ENCODE results near the gene GK2.

DNA sequence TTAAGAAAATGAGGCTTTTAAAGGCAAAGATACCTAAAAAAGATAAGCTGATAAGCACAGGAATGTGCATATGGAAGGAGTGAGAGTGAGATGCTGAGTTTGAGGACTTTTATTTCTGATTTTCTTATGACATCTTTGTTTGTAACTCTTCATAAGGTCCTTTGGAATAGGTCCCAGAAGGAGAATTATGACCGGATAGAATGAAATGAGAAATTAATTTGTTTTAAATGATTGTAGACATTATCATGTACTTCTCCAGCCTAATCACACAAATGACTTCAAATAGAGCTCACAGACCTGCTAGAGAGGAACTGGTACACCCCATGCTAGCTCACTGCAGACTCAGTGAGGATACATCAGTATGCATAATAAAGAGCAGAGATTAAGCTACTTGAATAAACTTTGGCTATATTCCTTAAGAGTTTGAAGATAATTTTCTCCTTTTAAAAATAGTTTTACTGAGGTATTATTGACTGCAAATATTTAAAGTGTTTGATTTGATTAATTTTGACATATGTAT lies 5.6 kb downstream of the GK2 start:
- TF ChIP-seq POLR2A (IDR thresholded peaks at IDR 0.05), result no peak
- TF ChIP-seq, protein P1, sequence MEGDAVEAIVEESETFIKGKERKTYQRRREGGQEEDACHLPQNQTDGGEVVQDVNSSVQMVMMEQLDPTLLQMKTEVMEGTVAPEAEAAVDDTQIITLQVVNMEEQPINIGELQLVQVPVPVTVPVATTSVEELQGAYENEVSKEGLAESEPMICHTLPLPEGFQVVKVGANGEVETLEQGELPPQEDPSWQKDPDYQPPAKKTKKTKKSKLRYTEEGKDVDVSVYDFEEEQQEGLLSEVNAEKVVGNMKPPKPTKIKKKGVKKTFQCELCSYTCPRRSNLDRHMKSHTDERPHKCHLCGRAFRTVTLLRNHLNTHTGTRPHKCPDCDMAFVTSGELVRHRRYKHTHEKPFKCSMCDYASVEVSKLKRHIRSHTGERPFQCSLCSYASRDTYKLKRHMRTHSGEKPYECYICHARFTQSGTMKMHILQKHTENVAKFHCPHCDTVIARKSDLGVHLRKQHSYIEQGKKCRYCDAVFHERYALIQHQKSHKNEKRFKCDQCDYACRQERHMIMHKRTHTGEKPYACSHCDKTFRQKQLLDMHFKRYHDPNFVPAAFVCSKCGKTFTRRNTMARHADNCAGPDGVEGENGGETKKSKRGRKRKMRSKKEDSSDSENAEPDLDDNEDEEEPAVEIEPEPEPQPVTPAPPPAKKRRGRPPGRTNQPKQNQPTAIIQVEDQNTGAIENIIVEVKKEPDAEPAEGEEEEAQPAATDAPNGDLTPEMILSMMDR (IDR thresholded peaks at IDR 0.05), result no peak
- TF ChIP-seq POLR2AphosphoS5 (IDR thresholded peaks at IDR 0.05), result no peak

All from breast epithelium (tissue), 3 donors.